Right kidney (tissue), 1 donor: Measurements from ENCODE around the gene TUBB6.

ENCODE experiments used
- DNase-seq: peaks from one replicate; pipeline ENCODE4 v3.0.0-alpha.2; 2016

TUBB6 gene

GRCh38 chr18:12335503-12335902, 27.5 kb downstream of the TUBB6 start:
- DNase-seq = no peak

- DNase-seq = no peak
Measured at GRCh38 chr18:12336171-12336613, 28.2 kb downstream of the TUBB6 start.

GRCh38 chr18:12336887-12337286, 28.8 kb downstream of the TUBB6 start:
- no peak for DNase-seq

- DNase-seq = no peak
Measured at GRCh38 chr18:12338382-12338781, 30.3 kb downstream of the TUBB6 start.

- no peak for DNase-seq
Measured at GRCh38 chr18:12340945-12341660, 33.1 kb downstream of the TUBB6 start.

GRCh38 chr18:12342661-12343060, 34.6 kb downstream of the TUBB6 start:
- DNase-seq = no peak

- DNase-seq = no peak
Measured at GRCh38 chr18:12345491-12346239, 37.6 kb downstream of the TUBB6 start.

- no peak for DNase-seq
Measured at GRCh38 chr18:12346240-12346565, 38.2 kb downstream of the TUBB6 start.

GRCh38 chr18:12347895-12348294, 39.9 kb downstream of the TUBB6 start:
- DNase-seq = no peak

- no peak for DNase-seq
Measured at GRCh38 chr18:12352188-12352587, 44.1 kb downstream of the TUBB6 start.

- DNase-seq = no peak
Measured at GRCh38 chr18:12359515-12359927, 51.5 kb downstream of the TUBB6 start.

GRCh38 chr18:12361770-12362378, 53.8 kb downstream of the TUBB6 start:
- no peak for DNase-seq

- no peak for DNase-seq
Measured at GRCh38 chr18:12362473-12363174, 54.6 kb downstream of the TUBB6 start.

GRCh38 chr18:12366379-12366778, 58.3 kb downstream of the TUBB6 start:
- DNase-seq = no peak

- DNase-seq = no peak
Measured at GRCh38 chr18:12366784-12367183, 58.7 kb downstream of the TUBB6 start.

GRCh38 chr18:12369211-12369610, 61.2 kb downstream of the TUBB6 start:
- DNase-seq = no peak

- no peak for DNase-seq
Measured at GRCh38 chr18:12371590-12371989, 63.5 kb downstream of the TUBB6 start.

GRCh38 chr18:12372406-12372805, 64.4 kb downstream of the TUBB6 start:
- DNase-seq = no peak

GRCh38 chr18:12373116-12373770, 65.2 kb downstream of the TUBB6 start:
- no peak for DNase-seq

- DNase-seq = no peak
Measured at GRCh38 chr18:12373771-12374116, 65.7 kb downstream of the TUBB6 start.

GRCh38 chr18:12374401-12374800, 66.4 kb downstream of the TUBB6 start:
- no peak for DNase-seq
